Measurements from ENCODE around the gene XIRP2.

DNA sequence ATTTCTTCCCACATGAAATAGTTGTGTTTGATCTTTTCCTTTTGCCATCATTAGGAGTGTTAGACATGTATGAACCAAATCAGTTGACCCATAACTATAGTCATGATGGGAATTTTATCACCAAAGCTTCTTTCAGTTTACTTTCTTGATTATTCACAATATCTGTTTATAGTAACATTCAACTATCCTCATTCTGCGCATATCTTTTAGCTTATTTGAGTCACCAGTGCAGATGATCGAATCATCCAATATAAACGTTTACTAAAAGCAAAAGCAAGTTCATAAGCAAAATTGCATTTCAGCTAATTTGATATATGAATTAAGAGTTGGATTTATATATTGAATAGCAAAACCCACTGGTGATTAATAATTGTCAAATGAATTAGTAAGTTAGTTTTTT, 216.4 kb downstream of the XIRP2 start:
- TF ChIP-seq POLR2A (IDR thresholded peaks at IDR 0.05), result no peak
- TF ChIP-seq, protein P1, sequence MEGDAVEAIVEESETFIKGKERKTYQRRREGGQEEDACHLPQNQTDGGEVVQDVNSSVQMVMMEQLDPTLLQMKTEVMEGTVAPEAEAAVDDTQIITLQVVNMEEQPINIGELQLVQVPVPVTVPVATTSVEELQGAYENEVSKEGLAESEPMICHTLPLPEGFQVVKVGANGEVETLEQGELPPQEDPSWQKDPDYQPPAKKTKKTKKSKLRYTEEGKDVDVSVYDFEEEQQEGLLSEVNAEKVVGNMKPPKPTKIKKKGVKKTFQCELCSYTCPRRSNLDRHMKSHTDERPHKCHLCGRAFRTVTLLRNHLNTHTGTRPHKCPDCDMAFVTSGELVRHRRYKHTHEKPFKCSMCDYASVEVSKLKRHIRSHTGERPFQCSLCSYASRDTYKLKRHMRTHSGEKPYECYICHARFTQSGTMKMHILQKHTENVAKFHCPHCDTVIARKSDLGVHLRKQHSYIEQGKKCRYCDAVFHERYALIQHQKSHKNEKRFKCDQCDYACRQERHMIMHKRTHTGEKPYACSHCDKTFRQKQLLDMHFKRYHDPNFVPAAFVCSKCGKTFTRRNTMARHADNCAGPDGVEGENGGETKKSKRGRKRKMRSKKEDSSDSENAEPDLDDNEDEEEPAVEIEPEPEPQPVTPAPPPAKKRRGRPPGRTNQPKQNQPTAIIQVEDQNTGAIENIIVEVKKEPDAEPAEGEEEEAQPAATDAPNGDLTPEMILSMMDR (IDR thresholded peaks at IDR 0.05), result no peak
